ENCODE results near the gene ADGRG1. TPM values are rescaled to one million over a fixed set of nuclear protein-coding genes. Genes with fewer than 3 reads are reported as not detected.
"Not testable (repeated sequence)": the region's sequence is repeated elsewhere in the genome, so short reads cannot be mapped to it uniquely, and the experiment has no call there.

ADGRG1 gene
- polyA plus RNA-seq, 5 donors: 14.9 to 20.2 (median 18.6) TPM

- no peak for DNase-seq
Measured at GRCh38 chr16:57698812-57699405, 70.5 kb downstream of the ADGRG1 start.

GRCh38 chr16:57699481-57699880 is 71.1 kb downstream of the ADGRG1 start:
- DNase-seq: no peak

- no peak for DNase-seq
Measured at GRCh38 chr16:57699899-57700298, 71.5 kb downstream of the ADGRG1 start.

GRCh38 chr16:57700781-57701551 is 72.5 kb downstream of the ADGRG1 start:
- DNase-seq: no peak

- DNase-seq: no peak
Measured at GRCh38 chr16:57701759-57702371, 73.4 kb downstream of the ADGRG1 start.

GRCh38 chr16:57703416-57704010 is 75.1 kb downstream of the ADGRG1 start:
- DNase-seq: no peak

- no peak for DNase-seq
Measured at GRCh38 chr16:57704011-57704904, 75.8 kb downstream of the ADGRG1 start.

- DNase-seq: no peak
Measured at GRCh38 chr16:57704905-57705852, 76.7 kb downstream of the ADGRG1 start.

- DNase-seq: no peak
Measured at GRCh38 chr16:57706717-57707116, 78.3 kb downstream of the ADGRG1 start.

GRCh38 chr16:57707331-57707730 is 78.9 kb downstream of the ADGRG1 start:
- DNase-seq: no peak

- no peak for DNase-seq
Measured at GRCh38 chr16:57708168-57708567, 79.7 kb downstream of the ADGRG1 start.

- no peak for DNase-seq
Measured at GRCh38 chr16:57709663-57710062, 81.2 kb downstream of the ADGRG1 start.

- no peak for DNase-seq
Measured at GRCh38 chr16:57711346-57711745, 82.9 kb downstream of the ADGRG1 start.

- no peak for DNase-seq
Measured at GRCh38 chr16:57711993-57712392, 83.6 kb downstream of the ADGRG1 start.

GRCh38 chr16:57712569-57712968 is 84.1 kb downstream of the ADGRG1 start:
- DNase-seq: not testable (repeated sequence)

GRCh38 chr16:57713596-57713995 is 85.2 kb downstream of the ADGRG1 start:
- no peak for DNase-seq

- no peak for DNase-seq
Measured at GRCh38 chr16:57714047-57714446, 85.6 kb downstream of the ADGRG1 start.

All from right lung (tissue), 5 donors.